GM03348 (cell line): ENCODE measurements around the gene STOX2.

Experiments
- DNase-seq: peaks from one replicate; pipeline ENCODE4 v3.0.0; 2012; ENCODE audit warnings: low spot score

Gene STOX2

GRCh38 chr4:183986291-183986970, 81.3 kb downstream of the STOX2 start:
- DNase-seq: no peak

DNA sequence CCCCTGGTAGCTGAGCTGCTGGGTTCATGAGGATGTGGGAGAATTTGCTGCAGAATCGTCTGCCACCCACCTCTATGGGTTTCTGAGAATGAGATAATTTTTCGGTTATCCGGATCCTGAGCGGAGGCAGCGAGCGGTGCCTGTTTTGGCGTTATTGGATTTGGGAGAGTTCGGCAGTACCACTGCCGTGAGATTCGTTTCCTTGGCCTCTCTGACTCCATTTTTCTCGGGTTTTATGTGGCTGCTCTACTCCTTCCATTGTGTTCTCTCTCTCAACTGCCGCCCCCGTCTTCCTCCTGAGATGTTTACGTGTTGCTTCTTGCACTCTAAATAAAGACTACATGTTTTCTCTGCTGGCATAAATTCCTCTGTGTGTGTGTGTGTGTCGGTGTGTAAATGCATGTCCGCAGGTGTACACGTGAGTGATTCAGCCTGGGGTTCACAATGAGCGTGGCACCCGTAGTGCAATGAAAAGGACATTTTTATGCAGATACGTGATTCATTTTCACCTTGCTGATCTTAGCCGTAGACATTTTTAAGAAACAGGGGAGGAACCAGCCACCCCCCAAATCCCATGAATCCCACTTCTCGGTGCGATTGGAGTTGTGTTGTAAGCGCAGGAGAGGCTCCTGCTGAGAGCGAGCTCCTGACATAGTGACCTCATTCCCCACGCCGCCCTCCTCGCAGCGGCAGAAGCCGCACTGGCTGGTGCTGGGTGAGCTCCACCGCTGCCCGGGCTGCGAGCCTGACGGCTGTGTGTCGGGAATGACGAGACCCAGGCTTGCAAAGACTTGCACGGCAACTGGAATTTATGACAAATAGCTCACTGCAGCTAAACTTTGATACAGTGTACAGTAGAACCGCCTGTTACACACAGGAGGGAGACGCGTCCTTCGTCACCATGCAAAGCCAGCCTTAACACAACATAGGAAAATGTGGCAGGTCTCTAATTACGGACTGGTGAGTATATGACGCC, 82.2 kb downstream of the STOX2 start:
- DNase-seq: peak; percentile 84

- DNase-seq: peak; percentile 81
Measured at GRCh38 chr4:183987987-183988392, 82.9 kb downstream of the STOX2 start.

DNA sequence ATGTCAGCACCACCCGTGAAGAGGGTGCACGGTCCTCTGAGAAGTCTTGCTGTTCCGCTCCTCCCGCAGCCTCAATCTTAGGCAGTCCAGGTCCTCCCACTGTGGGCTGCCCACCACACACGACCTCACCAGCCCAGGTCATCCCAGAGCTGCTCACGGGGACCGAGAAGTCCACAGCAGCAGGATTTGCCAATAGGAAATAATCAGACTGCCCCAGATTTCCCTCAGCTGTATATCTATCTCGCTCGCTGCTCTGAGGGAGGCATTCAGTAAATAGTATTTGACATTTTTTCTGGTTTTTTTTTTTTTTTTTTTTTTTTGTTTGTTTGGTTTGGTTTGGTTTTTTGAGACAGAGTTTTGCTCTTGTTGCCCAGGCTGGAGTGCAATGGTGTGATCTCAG, 83.8 kb downstream of the STOX2 start:
- no peak for DNase-seq

DNA sequence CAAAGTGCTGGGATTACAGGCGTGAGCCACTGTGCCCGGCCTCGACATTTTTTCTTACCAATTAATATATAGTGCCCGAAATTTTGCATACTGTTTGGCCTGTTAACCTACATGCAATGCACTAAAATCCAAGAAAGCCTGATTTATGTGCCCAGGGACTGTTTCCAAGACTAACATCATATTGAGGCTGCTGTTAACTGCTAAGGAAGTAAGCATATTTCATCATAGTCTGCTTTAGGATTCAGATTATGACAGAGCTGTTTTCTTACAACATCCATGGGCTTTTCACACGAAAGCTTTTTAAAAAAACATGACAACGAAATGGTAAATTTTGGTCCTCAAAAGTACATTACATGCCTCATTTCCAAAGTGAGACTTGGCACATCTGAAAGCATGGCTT, 84.4 kb downstream of the STOX2 start:
- DNase-seq: peak; percentile 27

DNA sequence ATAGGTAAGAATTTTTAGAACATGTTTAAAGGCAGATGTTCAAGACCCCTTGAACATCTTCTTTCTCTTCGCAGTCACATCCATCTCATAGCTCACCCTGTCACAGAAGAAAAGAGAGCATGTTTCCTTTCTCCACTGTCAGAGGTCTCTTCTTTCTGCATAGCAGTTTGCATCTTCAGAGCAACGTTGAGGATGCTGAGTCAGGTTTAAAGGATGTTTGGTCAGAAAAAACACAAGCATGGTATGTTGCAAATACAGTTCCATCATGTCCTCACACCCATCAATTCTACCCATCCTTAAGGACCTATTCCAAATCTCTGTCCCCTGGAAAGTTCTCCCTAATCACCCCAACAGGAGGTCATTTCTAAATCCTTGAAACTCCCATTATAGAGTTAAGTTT, 84.8 kb downstream of the STOX2 start:
- DNase-seq: no peak

DNA sequence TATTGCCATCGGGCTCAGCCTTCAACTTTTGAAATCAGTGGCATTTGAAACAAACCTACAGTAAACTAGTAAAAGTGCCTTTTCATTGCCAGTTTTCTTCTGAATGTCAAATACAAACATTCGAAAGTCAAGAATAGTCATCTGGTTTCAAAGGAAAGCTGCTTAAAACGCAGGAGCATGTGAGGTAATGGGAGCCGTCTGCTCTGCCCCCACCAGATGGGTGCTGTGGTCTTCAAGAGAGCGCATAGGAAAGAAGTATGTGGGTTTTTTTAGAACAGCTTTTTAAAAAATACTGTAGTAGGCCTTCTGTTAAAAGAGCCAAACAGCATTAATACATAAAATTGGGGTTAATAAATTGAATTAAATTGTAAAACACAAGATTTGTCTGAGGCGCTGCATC, 88.6 kb downstream of the STOX2 start:
- no peak for DNase-seq

- no peak for DNase-seq
Measured at GRCh38 chr4:183995570-183995969, 90.5 kb downstream of the STOX2 start.

DNA sequence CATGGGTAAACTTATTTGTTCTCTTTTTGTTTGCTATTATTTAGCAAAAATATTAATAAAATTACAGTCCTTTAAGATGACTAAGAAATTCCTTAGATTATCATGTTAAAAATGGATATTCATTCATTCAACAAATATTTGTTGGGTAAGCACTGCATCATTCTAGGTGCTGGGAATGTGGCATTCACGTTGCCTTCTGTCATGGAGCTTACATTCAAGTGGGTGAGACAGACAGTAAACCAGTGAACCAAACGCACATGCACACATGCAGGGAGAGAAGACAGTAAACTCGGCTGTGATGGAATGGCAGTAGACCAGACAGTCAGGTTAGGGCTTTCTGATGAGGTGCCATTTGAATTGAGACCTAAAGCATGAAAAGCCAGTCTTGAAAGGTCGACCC, 91.8 kb downstream of the STOX2 start:
- DNase-seq: peak; percentile 38

GRCh38 chr4:183999435-183999834, 94.3 kb downstream of the STOX2 start:
- no peak for DNase-seq

GRCh38 chr4:184000457-184001396, 95.6 kb downstream of the STOX2 start:
- no peak for DNase-seq

DNA sequence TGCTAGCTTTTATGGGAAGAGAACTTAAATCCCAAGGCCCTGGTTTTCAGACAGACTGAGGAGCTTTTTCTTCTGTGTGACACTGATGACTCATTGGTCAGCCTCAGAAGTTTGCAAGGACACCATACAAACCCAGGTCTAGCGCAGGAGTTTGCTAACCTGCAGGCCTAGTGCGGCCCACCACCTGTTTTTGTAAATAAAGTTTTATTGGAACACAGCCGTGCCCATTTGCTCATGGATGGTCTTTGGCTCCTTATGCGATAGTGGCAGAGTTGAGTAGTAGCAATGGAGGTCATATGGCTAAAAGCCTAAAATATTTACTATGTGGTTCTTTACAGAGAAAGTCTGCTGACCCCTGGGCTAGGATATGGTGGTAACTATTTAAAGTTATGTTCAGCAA, 98.3 kb downstream of the STOX2 start:
- DNase-seq: no peak

DNA sequence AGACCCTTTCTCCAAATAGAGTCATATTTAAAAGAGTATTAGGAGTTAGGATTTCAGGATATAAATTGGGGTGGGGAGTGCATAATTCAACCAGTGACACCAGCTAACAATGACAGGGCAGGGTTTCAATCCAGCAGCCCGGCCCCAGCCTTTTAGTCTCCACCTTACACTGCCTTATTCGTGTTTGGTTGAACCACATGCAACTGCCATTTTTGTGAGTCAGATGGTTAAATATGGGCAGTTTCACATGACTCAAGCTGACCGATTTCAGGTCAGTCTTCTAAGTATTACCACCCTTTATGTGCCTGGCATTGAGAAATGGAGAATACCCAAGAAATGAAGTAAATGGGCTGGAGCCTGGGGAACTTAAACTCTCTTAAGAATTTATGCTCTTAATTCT, 102.8 kb downstream of the STOX2 start:
- no peak for DNase-seq

DNA sequence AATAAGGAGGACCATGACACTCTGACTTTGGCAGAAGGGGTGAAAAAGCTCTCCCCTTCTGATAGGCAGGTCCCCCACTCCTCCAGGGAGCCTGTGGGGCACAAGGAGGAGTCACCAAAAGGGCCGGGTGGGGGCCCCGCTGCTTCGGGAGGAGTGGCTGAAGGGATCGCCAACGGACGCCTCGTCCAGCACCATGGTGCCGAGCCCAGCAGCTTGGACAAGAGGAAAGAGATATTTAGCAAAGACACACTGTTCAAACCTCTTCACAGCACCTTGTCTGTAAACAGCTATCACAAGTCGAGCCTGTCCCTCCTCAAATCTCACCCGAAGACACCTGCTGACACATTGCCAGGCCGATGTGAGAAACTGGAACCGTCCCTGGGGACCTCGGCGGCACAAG, 105.6 kb downstream of the STOX2 start:
- DNase-seq: no peak

- DNase-seq: no peak
Measured at GRCh38 chr4:184011826-184012380, 106.8 kb downstream of the STOX2 start.

GRCh38 chr4:184012937-184013336, 107.8 kb downstream of the STOX2 start:
- DNase-seq: no peak

GRCh38 chr4:184014301-184014700, 109.2 kb downstream of the STOX2 start:
- DNase-seq: no peak

DNA sequence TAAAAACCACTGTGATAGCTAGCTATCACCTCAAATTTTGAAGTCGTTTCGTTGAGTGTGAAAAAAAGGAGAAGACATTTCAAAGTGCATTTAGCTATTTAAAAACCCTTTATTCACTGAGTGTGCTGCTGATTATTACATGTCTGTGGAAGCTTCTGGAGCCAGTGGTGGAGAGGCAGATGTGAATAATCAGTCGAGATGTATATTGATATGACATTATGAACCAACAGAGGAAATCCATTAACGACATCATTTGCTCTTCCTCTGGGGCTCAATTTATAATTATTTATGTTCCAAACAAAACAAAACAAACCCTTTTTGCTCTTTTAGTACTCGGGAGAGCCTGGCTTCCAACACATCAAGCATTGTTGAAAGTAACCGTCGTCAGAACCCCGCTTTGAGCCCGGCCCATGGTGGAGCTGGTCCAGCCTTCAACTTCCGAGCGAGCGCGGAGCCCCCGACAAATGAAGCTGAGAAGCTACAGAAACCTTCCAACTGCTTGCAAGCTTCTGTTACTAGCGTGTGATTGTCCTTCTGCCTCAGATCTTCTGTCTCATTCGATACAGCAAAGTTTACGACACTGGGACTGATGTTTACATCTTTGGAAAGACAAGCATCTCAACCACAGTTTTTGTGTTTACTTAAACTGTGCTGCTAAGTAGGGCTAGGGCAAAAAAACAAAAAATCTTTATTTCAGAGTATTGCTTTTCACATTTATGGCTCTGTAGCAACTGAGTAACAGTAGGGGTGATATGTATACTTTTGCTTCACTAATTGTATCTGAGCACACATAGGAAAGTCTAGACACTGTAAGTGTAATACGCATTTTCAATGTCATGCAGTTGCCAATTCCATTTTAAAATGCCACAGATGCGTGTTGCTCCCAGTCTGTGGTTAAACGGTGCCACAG, 111.9 kb downstream of the STOX2 start:
- no peak for DNase-seq

GRCh38 chr4:184019076-184019475, 114.0 kb downstream of the STOX2 start:
- DNase-seq: no peak

DNA sequence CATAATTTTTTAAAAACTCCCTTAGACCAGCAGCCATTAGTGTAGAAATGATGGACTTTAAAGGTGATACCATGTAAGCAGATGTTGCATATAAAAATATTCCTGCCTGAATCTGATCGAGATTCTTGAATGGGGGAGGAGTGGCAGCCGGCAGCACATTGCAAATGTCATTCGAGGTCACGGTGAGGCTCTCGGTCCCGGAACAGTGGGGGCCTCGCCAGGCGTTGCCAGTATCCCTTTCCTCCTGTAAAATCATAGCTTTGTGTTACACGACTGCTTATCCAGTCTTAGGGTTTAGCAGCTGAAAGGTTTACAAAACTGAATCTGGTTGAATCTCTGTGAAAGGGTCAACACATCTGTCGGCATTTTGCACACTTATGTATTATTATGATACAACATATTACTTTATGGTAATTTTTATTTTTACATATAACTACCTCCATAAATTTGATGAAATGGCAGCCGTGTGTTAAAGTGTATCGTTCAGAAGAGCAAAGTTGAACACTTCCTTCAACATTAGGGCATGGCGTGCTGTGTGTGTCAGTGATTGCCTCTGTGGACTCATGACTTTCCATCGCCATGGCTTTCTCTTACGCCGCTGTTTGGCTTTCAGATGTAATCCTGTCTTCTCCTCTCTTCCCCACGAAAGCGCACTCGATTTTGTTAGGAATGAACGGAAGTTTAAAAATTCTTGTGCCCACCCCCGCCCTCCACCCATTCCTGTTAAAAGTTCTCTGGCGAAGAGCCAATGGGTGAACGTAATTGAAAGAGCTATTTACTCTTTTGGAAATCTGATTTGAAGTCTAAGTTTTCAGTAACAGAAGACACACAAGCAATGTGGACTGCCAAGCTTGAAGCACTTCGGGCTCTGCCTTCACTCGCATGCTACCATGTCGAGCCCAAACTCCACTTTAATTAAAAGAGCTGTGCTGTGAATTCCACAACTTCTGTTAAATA, 114.8 kb downstream of the STOX2 start:
- no peak for DNase-seq
